Esophagus mucosa (tissue), 1 donor: ENCODE data around the gene GALNT4. TPM values are rescaled to one million over a fixed set of nuclear protein-coding genes. Genes with fewer than 3 reads are reported as not detected.

Experiments used
- ATAC-seq: fragments of 200-7000 bp; cut with Tn5 transposase; one replicate; pipeline ENCODE4 v1.9.1; 2020
- total RNA-seq: library from RNA; stranded (reverse); gene quantifications from one replicate; pipeline ENCODE4 v1.2.4, GENCODE V29; 2023
- donor health status: DM: yes; HTN: yes; CAD: no.

Gene GALNT4
- total RNA-seq, 1 donor from 2014 or later, result 4.3 TPM

- ATAC-seq, result no peak
Measured at GRCh38 chr12:89528434-89528833, 3.8 kb upstream of the GALNT4 start.

GRCh38 chr12:89525824-89526770 is 1.5 kb upstream of the GALNT4 start, which contains the start of gene POC1B:
POC1B (minus strand) TSS chr12:89526047; CDS start chr12:89525895, 152 bp downstream.
- peak; percentile 72 for ATAC-seq

GRCh38 chr12:89525305-89525823 is 768 bp upstream of the GALNT4 start:
- ATAC-seq, result peak; percentile 49

- no peak for ATAC-seq
Measured at GRCh38 chr12:89523843-89524540, 604 bp downstream of the GALNT4 start.

- ATAC-seq, result no peak
Measured at GRCh38 chr12:89523393-89523792, 1.2 kb downstream of the GALNT4 start.

- no peak for ATAC-seq
Measured at GRCh38 chr12:89521364-89522223, 3.0 kb downstream of the GALNT4 start.

- no peak for ATAC-seq
Measured at GRCh38 chr12:89517720-89518119, 6.9 kb downstream of the GALNT4 start.

GRCh38 chr12:89516633-89517032 is 8.0 kb downstream of the GALNT4 start:
- ATAC-seq, result no peak

- no peak for ATAC-seq
Measured at GRCh38 chr12:89514751-89515150, 9.8 kb downstream of the GALNT4 start.

GRCh38 chr12:89513544-89513943 is 11.1 kb downstream of the GALNT4 start:
- ATAC-seq, result no peak

GRCh38 chr12:89507015-89507824 is 17.4 kb downstream of the GALNT4 start:
- ATAC-seq, result peak; percentile 31

- no peak for ATAC-seq
Measured at GRCh38 chr12:89506050-89506449, 18.5 kb downstream of the GALNT4 start.

- ATAC-seq, result no peak
Measured at GRCh38 chr12:89504560-89505346, 19.8 kb downstream of the GALNT4 start.

- no peak for ATAC-seq
Measured at GRCh38 chr12:89501793-89502192, 22.8 kb downstream of the GALNT4 start.

- no peak for ATAC-seq
Measured at GRCh38 chr12:89499857-89500256, 24.7 kb downstream of the GALNT4 start.

- ATAC-seq, result no peak
Measured at GRCh38 chr12:89497467-89497866, 27.1 kb downstream of the GALNT4 start.

- no peak for ATAC-seq
Measured at GRCh38 chr12:89497005-89497404, 27.6 kb downstream of the GALNT4 start.

- ATAC-seq, result peak; percentile 76
Measured at GRCh38 chr12:89494411-89495231, 30.0 kb downstream of the GALNT4 start.

GRCh38 chr12:89493670-89494302 is 30.8 kb downstream of the GALNT4 start:
- ATAC-seq, result peak; percentile 33
